Pancreas (tissue), 10 donors: Measurements from ENCODE around the gene FGF12. TPM values are rescaled to one million over a fixed set of nuclear protein-coding genes. Genes with fewer than 3 reads are reported as not detected.
"Not testable (repeated sequence)": the region's sequence is repeated elsewhere in the genome, so short reads cannot be mapped to it uniquely, and the experiment has no call there.

ENCODE experiments used
- ATAC-seq, 4 donors: fragments of 200-7000 bp; cut with Tn5 transposase; one replicate each; pipeline versions ENCODE4 v1.8.0 to v1.9.1; 2020; ENCODE audit warnings: mild to moderate bottlenecking in 4 of 4, moderate library complexity in 4 of 4
- DNase-seq, 6 donors: peaks; one replicate each; pipeline ENCODE4 v3.0.0-alpha.2; 2020
- FAIRE-seq: peaks from 2 replicates; lab custom pipeline; 2012; peaks lifted over from hg19 to GRCh38; lab: Jason Lieb, UNC
- H3K27ac ChIP-seq, 4 donors: fragments of 200-600 bp; sonication (generic); 1 replicate in 3 of 4; 2 replicates in 1 of 4; pipeline versions ENCODE4 v1.5.0 to v1.8.0; 2020
- H3K27me3 ChIP-seq, 4 donors: fragments of 200-600 bp; one replicate each; pipeline ENCODE4 v1.8.0; 2021
- H3K36me3 ChIP-seq, 3 donors: fragments of 200-600 bp; sonication (generic) in 1 of 3; one replicate each; pipeline versions ENCODE4 v1.5.0 to v1.8.0; 2020 to 2021
- H3K4me1 ChIP-seq, 3 donors: fragments of 200-600 bp; one replicate each; pipeline ENCODE4 v1.8.0; 2021
- H3K4me3 ChIP-seq, 4 donors: fragments of 200-600 bp; sonication (generic) in 2 of 4; one replicate each; pipeline versions ENCODE4 v1.5.0 to v1.8.0; 2020 to 2021
- H3K9me3 ChIP-seq, 4 donors: fragments of 200-600 bp; one replicate each; pipeline ENCODE4 v1.8.0; 2021
- CTCF ChIP-seq, 4 donors: fragments of 200-600 bp; sonication (generic) in 3 of 4; IDR thresholded peaks; one replicate each; pipeline versions ENCODE4 v1.5.0 to v1.8.0; 2021; ENCODE audit warnings: antibody characterized with exemption in 4 of 4
- WGBS, 2 donors: extraction: QIAGEN DNeasy Blood & Tissue Kit; methylation state at CpG; one replicate each; pipeline ENCODE4 v1.1.7; 2013; 5-methylcytosine and 5-hydroxymethylcytosine counted together
- intact Hi-C, 3 donors: fragments of 100-400 bp; cut with DNase I; formaldehyde crosslinking; loops; one replicate each; pipeline versions ENCODE4 v1.11.1 to v1.14.2; 2022
- polyA plus RNA-seq, 2 donors: library from polyadenylated mRNA; stranded (reverse); fragments of 200-250 nt; gene quantifications; one replicate each; pipeline ENCODE4 v1.2.3, GENCODE V29; 2013
- total RNA-seq, 6 donors: library from RNA; stranded (reverse); fragmentation: NEBNext Ultra II Directional in 4 of 6; extraction: Animal tissue kit (Norgen Biotek cat#: 25700) in 4 of 6; gene quantifications; one replicate each; pipeline versions ENCODE4 v1.2.1 to v1.2.4, GENCODE V29; 2021 to 2023
- donor health status: healthy with polysubstance abuse.
- donor health status: DM: no; HTN: no; CAD: no; lungs with moderate emphysema.
- donor health status: DM: no; HTN: no; CAD: no.
- donor health status: control.
- donor health status: control.
- donor health status: Bipolar disorder and iron deficiency.
- donor health status: DM: yes; HTN: yes; CAD: no.
- donor health status: DM: no; HTN: no; CAD: no.
- donor health status: DM: no; HTN: no; CAD: no.
- donor health status: DM: yes; HTN: yes; CAD: no.

Gene FGF12
- total and polyA plus RNA-seq, 8 donors, result 3.6 to 8.6 (median 6.4) TPM

DNA sequence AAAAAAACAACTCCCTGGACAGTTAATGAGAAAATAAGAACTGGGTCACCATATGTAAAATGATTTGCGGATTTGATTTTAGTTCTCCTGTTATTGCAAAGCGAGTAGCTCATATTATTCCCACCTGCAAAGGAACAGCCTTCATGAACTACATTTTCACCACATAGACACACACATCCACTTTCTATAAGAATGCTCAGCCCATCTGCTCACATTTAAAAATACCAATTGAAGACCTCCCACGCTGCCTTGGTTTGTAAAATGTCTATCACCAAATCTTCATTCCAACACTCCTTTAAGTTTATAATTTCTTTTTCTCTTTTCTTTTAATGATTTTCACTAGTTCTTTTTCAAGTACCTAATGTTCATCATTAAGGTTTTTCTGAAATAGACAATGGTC is 148.6 kb downstream of the FGF12 start:
- Histone ChIP-seq H3K9me3 (no peaks in the 10 kb centered on the region), H3K27me3 (no peaks in the 10 kb centered on the region), H3K4me1 (no peaks in the 10 kb centered on the region), H3K36me3 (no peaks in the 10 kb centered on the region), H3K27ac (no peak overlapping the region), H3K4me3 (no peak overlapping the region)
- WGBS, 2 donors, result 75 to 81% methylated on average over 3 of the region's 3 CpGs
- no peak for DNase-seq
- FAIRE-seq, result no peak
- ATAC-seq, result no peak
- intact Hi-C loops, result no loop called here
- TF ChIP-seq CTCF (IDR thresholded peaks at IDR 0.05), result no peak

- no peaks in the 10 kb centered on the region for H3K9me3 ChIP-seq
- no peak for TF ChIP-seq CTCF (IDR thresholded peaks at IDR 0.05)
- H3K4me3 ChIP-seq, result no peak overlapping the region
- ATAC-seq (no peak), DNase-seq (no peak), FAIRE-seq (no peak)
- H3K27ac ChIP-seq, result no peak overlapping the region
- H3K4me1 ChIP-seq, result no peaks in the 10 kb centered on the region
- 26 to 46% methylated on average over 2 of the region's 2 CpGs for WGBS, 2 donors
- no peaks in the 10 kb centered on the region for H3K27me3 ChIP-seq
- intact Hi-C loops, result no loop called here
- H3K36me3 ChIP-seq, result no peaks in the 10 kb centered on the region
Observed at GRCh38 chr3:192577811-192578210, 149.5 kb downstream of the FGF12 start.

GRCh38 chr3:192577271-192577670 is 150.1 kb downstream of the FGF12 start:
- no peaks in the 10 kb centered on the region for H3K27me3 ChIP-seq
- intact Hi-C loops, result no loop called here
- H3K4me3 ChIP-seq, result no peak overlapping the region
- H3K9me3 ChIP-seq, result no peaks in the 10 kb centered on the region
- DNase-seq (no peak), FAIRE-seq (no peak), ATAC-seq (no peak)
- H3K36me3 ChIP-seq, result no peaks in the 10 kb centered on the region
- no peak overlapping the region for H3K27ac ChIP-seq
- 21 to 24% methylated on average over 1 of the region's 1 CpG for WGBS, 2 donors
- no peak for TF ChIP-seq CTCF (IDR thresholded peaks at IDR 0.05)
- no peaks in the 10 kb centered on the region for H3K4me1 ChIP-seq

GRCh38 chr3:192576704-192577103 is 150.6 kb downstream of the FGF12 start:
- WGBS, 2 donors, result 87 to 92% methylated on average over 5 of the region's 5 CpGs
- H3K4me1 ChIP-seq, ATAC-seq, H3K27ac ChIP-seq, FAIRE-seq, H3K36me3 ChIP-seq, DNase-seq, H3K9me3 ChIP-seq, H3K4me3 ChIP-seq, H3K27me3 ChIP-seq, intact Hi-C loops: not testable (repeated sequence)

GRCh38 chr3:192575879-192576506 is 151.3 kb downstream of the FGF12 start:
- H3K36me3 ChIP-seq, result no peaks in the 10 kb centered on the region
- no peak for DNase-seq
- FAIRE-seq, result no peak
- no peaks in the 10 kb centered on the region for H3K27me3 ChIP-seq
- H3K4me1 ChIP-seq, result no peaks in the 10 kb centered on the region
- no peak for ATAC-seq
- intact Hi-C loops, result no loop called here
- no peaks in the 10 kb centered on the region for H3K9me3 ChIP-seq
- 31 to 36% methylated on average over 3 of the region's 3 CpGs for WGBS, 2 donors
- TF ChIP-seq CTCF (IDR thresholded peaks at IDR 0.05), result no peak
- H3K4me3 ChIP-seq, result no peak overlapping the region
- H3K27ac ChIP-seq, result no peak overlapping the region
